Natural killer cell (primary cell): Measurements from ENCODE around the gene AFAP1. TPM values are rescaled to one million over a fixed set of nuclear protein-coding genes. Genes with fewer than 3 reads are reported as not detected.

ENCODE experiments used
- ATAC-seq, 3 donors: fragments of 150-1000 bp in 2 of 3; fragments of 200-7000 bp in 1 of 3; cut with Tn5 transposase; 1 replicate in 1 of 3; 2 replicates in 2 of 3; pipeline ENCODE4 v1.10.0; 2021; ENCODE audit warnings: mild to moderate bottlenecking in 2 of 3, moderate library complexity in 2 of 3
- DNase-seq, 2 donors: peaks; one replicate each; pipeline versions ENCODE4 v3.0.0 to v3.0.0-alpha.2; 2013 to 2021; ENCODE audit warnings: mixed read lengths in 1 of 2
- H3K27ac ChIP-seq: one replicate; pipeline ENCODE4 v1.5.1; 2013; ENCODE audit warnings: mild to moderate bottlenecking, low read length
- H3K27me3 ChIP-seq: one replicate; pipeline ENCODE4 v1.6.1; 2013; ENCODE audit warnings: low read length; ENCODE audit not compliant: control insufficient read depth, insufficient read depth
- H3K36me3 ChIP-seq: one replicate; pipeline ENCODE4 v1.6.1; 2013; ENCODE audit warnings: low read length; ENCODE audit not compliant: control insufficient read depth, insufficient read depth
- H3K4me1 ChIP-seq: one replicate; pipeline ENCODE4 v1.6.1; 2013; ENCODE audit warnings: low read length; ENCODE audit not compliant: control insufficient read depth, insufficient read depth
- H3K4me3 ChIP-seq: one replicate; pipeline ENCODE4 v1.5.1; 2013; ENCODE audit warnings: low read length
- H3K9me3 ChIP-seq: one replicate; pipeline ENCODE4 v1.6.1; 2013; ENCODE audit warnings: low read length; ENCODE audit not compliant: control insufficient read depth, insufficient read depth
- H3K27ac Mint-ChIP-seq, 2 donors: one replicate each; pipeline ENCODE4 v1.8.0; 2022; ENCODE audit warnings: mild to moderate bottlenecking in 2 of 2, mixed read lengths in 2 of 2, moderate library complexity in 1 of 2
- H3K27me3 Mint-ChIP-seq, 2 donors: one replicate each; pipeline ENCODE4 v1.8.0; 2022; ENCODE audit warnings: low read depth in 2 of 2, mixed read lengths in 2 of 2
- H3K36me3 Mint-ChIP-seq: one replicate; pipeline ENCODE4 v1.8.0; 2022; ENCODE audit warnings: mixed read lengths
- H3K4me1 Mint-ChIP-seq, 2 donors: one replicate each; pipeline ENCODE4 v1.8.0; 2022; ENCODE audit warnings: mixed read lengths in 2 of 2
- H3K4me3 Mint-ChIP-seq: one replicate; pipeline ENCODE4 v1.8.0; 2022; ENCODE audit warnings: mild to moderate bottlenecking, moderate library complexity, mixed read lengths
- H3K9me3 Mint-ChIP-seq, 2 donors: one replicate each; pipeline ENCODE4 v1.8.0; 2022; ENCODE audit warnings: mixed read lengths in 2 of 2
- WGBS: methylation state at CpG from one replicate; pipeline ENCODE4 v1.1.7; 2013; ENCODE audit warnings: missing lambda C conversion rate; ENCODE audit not compliant: insufficient coverage; 5-methylcytosine and 5-hydroxymethylcytosine counted together
- intact Hi-C: fragments of 100-400 bp; cut with micrococcal nuclease; formaldehyde crosslinking; loops from one replicate; pipeline ENCODE4 v1.14.2; 2022
- total RNA-seq, 4 donors: library from RNA; stranded (reverse); fragments of 120-200 nt in 1 of 4; gene quantifications; one replicate each; pipeline versions ENCODE4 v1.2.3 to v1.2.4, GENCODE V29; 2013 to 2022
- TF ChIP-seq, protein P1 (sequence below): fragments of 200-600 bp; IDR thresholded peaks from one replicate; pipeline ENCODE4 v1.8.0; 2022; ENCODE audit warnings: antibody characterized with exemption

Gene AFAP1
- total RNA-seq, 3 donors from 2014 or later (not counting 1 experiment from before 2014, with no cell fraction given): 4.9 to 12.5 (median 9.5) TPM

DNA sequence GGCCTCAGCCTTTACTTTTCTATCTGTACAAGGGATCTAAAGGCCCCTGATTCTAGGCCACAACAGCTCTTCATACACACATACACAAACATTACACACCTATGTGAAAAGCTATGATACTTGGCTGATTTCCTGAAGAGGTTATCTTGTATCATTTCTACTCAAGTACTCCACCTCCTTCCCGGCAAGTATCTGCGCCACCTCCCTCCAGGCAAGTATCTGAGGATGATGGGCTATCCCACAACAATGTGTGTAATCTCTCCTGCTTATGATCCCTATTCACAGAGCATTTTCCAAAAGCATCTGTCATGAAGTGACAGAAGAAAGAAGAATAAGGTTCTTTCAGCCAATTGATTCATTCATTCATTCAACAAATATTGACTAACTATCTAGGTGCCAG is 36.8 kb downstream of the AFAP1 start:
- Mint-ChIP-seq H3K27ac (no peak overlapping the region), H3K4me1 (peaks cover 15 to 21% of the 10 kb centered on the region in 2 donors), H3K36me3 (no peaks in the 10 kb centered on the region), H3K27me3 (peaks cover 8 to 46% of the 10 kb centered on the region in 2 donors), H3K4me3 (no peak overlapping the region), H3K9me3 (no peaks in the 10 kb centered on the region)
- Histone ChIP-seq H3K9me3 (no peaks in the 10 kb centered on the region), H3K4me3 (no peak overlapping the region), H3K4me1 (no peaks in the 10 kb centered on the region), H3K36me3 (no peaks in the 10 kb centered on the region), H3K27ac (no peak overlapping the region), H3K27me3 (no peaks in the 10 kb centered on the region)
- 100% methylated on average over 2 of the region's 2 CpGs for WGBS
- intact Hi-C loops: no loop called here
- TF ChIP-seq, protein P1, sequence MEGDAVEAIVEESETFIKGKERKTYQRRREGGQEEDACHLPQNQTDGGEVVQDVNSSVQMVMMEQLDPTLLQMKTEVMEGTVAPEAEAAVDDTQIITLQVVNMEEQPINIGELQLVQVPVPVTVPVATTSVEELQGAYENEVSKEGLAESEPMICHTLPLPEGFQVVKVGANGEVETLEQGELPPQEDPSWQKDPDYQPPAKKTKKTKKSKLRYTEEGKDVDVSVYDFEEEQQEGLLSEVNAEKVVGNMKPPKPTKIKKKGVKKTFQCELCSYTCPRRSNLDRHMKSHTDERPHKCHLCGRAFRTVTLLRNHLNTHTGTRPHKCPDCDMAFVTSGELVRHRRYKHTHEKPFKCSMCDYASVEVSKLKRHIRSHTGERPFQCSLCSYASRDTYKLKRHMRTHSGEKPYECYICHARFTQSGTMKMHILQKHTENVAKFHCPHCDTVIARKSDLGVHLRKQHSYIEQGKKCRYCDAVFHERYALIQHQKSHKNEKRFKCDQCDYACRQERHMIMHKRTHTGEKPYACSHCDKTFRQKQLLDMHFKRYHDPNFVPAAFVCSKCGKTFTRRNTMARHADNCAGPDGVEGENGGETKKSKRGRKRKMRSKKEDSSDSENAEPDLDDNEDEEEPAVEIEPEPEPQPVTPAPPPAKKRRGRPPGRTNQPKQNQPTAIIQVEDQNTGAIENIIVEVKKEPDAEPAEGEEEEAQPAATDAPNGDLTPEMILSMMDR: no peak
- no peak for ATAC-seq
- DNase-seq: no peak

- H3K27ac Mint-ChIP-seq: peak overlapping the region in 1 of 2 donors; percentile 29
- no peak overlapping the region for H3K27ac ChIP-seq
- no peak overlapping the region for H3K4me3 Mint-ChIP-seq
- no peaks in the 10 kb centered on the region for H3K36me3 ChIP-seq
- WGBS: 50% methylated on average over 6 of the region's 7 CpGs
- no peaks in the 10 kb centered on the region for H3K9me3 Mint-ChIP-seq
- intact Hi-C loops: no loop called here
- no peaks in the 10 kb centered on the region for H3K4me1 ChIP-seq
- ATAC-seq: no peak
- peaks cover 11 to 25% of the 10 kb centered on the region in 2 donors for H3K4me1 Mint-ChIP-seq
- no peak overlapping the region for H3K4me3 ChIP-seq
- H3K36me3 Mint-ChIP-seq: no peaks in the 10 kb centered on the region
- H3K9me3 ChIP-seq: no peaks in the 10 kb centered on the region
- peaks cover 9 to 46% of the 10 kb centered on the region in 2 donors for H3K27me3 Mint-ChIP-seq
- no peak for DNase-seq
- H3K27me3 ChIP-seq: no peaks in the 10 kb centered on the region
- TF ChIP-seq, protein P1: no peak
Observed at GRCh38 chr4:7902101-7902553, 37.5 kb downstream of the AFAP1 start.

- Histone ChIP-seq H3K9me3 (no peaks in the 10 kb centered on the region), H3K36me3 (no peaks in the 10 kb centered on the region), H3K27ac (no peak overlapping the region), H3K4me1 (no peaks in the 10 kb centered on the region), H3K4me3 (no peak overlapping the region), H3K27me3 (no peaks in the 10 kb centered on the region)
- 82% methylated on average over 12 of the region's 13 CpGs for WGBS
- Mint-ChIP-seq H3K4me1 (peaks cover 10 to 28% of the 10 kb centered on the region in 2 donors), H3K27ac (no peak overlapping the region), H3K27me3 (peaks cover 9 to 46% of the 10 kb centered on the region in 2 donors), H3K36me3 (no peaks in the 10 kb centered on the region), H3K4me3 (no peak overlapping the region), H3K9me3 (no peaks in the 10 kb centered on the region)
- DNase-seq (no peak), ATAC-seq (no peak)
- intact Hi-C loops: no loop called here
- TF ChIP-seq, protein P1: no peak
Observed at GRCh38 chr4:7901311-7901885, 38.3 kb downstream of the AFAP1 start.
